A673 (cell line): ENCODE data around the gene GPR141.

Experiments used
- CTCF ChIP-seq: fragments of 300-800, 200-600 bp; sonication (generic); conservative IDR thresholded peaks from 2 replicates; pipeline ENCODE4 v1.5.1; 2017; ENCODE audit warnings: low read depth, mild to moderate bottlenecking, antibody characterized with exemption, low read length, moderate library complexity, mixed read lengths
- EZH2 ChIP-seq: fragments of 200-600 bp; sonication (generic); IDR thresholded peaks from 2 replicates; pipeline ENCODE4 v1.6.1; 2017; ENCODE audit warnings: borderline replicate concordance, low read depth, mild to moderate bottlenecking, mixed read lengths, antibody characterized with exemption, low read length; ENCODE audit not compliant: poor library complexity, severe bottlenecking

GRCh38 chr7:37670436-37670835 lies 13.1 kb upstream of the GPR141 start:
- TF ChIP-seq CTCF (no peak), EZH2 (no peak)
